ENCODE results near the gene ZNRF3. TPM values are rescaled to one million over a fixed set of nuclear protein-coding genes. Genes with fewer than 3 reads are reported as not detected.

ZNRF3 gene
- polyA plus RNA-seq, 1 donor (not counting 4 experiments of a cell fraction or from before 2014, with no cell fraction given) = 2.6 TPM

- dilution Hi-C loops (cut with MboI; ENCODE audit: extremely low pct_ligation_motif_present, low sequenced_read_pairs) = loop anchor here (10.0 kb wide), 1 partner anchor 166 kb away; no protein-coding TSS in a partner anchor
- no peaks in the 10 kb centered on the region for H3K79me2 ChIP-seq (ENCODE audit: control insufficient read depth, insufficient read depth, low read length)
- no peak for FAIRE-seq
- H3K4me3 ChIP-seq (ENCODE audit: control insufficient read depth in 2 of 3, extremely low read depth in 1 of 3, insufficient read depth in 2 of 3, low read depth in 1 of 3, low read length in 3 of 3) = no peak overlapping the region
- H3K27ac ChIP-seq (ENCODE audit: control insufficient read depth, insufficient read depth, low read length) = no peak overlapping the region
- H3K36me3 ChIP-seq (ENCODE audit: control insufficient read depth in 2 of 2, extremely low read depth in 1 of 2, insufficient read depth in 2 of 2, low read length in 2 of 2) = no peaks in the 10 kb centered on the region
- TF ChIP-seq EZH2 (IDR thresholded peaks at IDR 0.05; ENCODE audit: low read length) = no peak
- TF ChIP-seq CTCF (optimal IDR thresholded peaks at IDR 0.05 in 1 of 3, IDR thresholded peaks at IDR 0.05 in 1 of 3, conservative IDR thresholded peaks at IDR 0.05 in 1 of 3; ENCODE audit: extremely low read depth in 1 of 3, insufficient read depth in 2 of 3, low read length in 3 of 3) = no peak
- no peaks in the 10 kb centered on the region for H3K9me1 ChIP-seq (ENCODE audit: control insufficient read depth, extremely low read depth, insufficient read depth, low read length)
- no peak overlapping the region for H2AFZ ChIP-seq (ENCODE audit: control insufficient read depth, low read length)
- no peaks in the 10 kb centered on the region for H3K27me3 ChIP-seq (ENCODE audit: control insufficient read depth, extremely low read depth, insufficient read depth, low read length)
- H3K4me2 ChIP-seq (ENCODE audit: control insufficient read depth, extremely low read depth, insufficient read depth, low read depth, low read length) = no peak overlapping the region
- H4K20me1 ChIP-seq (ENCODE audit: control insufficient read depth, extremely low read depth, insufficient read depth, low read length) = no peaks in the 10 kb centered on the region
- H3K9ac ChIP-seq (ENCODE audit: control insufficient read depth, extremely low read depth, insufficient read depth, low read length) = no peak overlapping the region
- peaks cover 12% of the 10 kb centered on the region for H3K4me1 ChIP-seq (ENCODE audit: control insufficient read depth, extremely low read depth, insufficient read depth, low read length)
- no peak for DNase-seq (ENCODE audit: low read depth, low spot score)
- no peaks in the 10 kb centered on the region for H3K9me3 ChIP-seq (ENCODE audit: control insufficient read depth, low read depth, low read length)
These were observed 117.3 kb downstream of the ZNRF3 start for GRCh38 chr22:29000641-29001040.

GRCh38 chr22:29002603-29003002, 119.2 kb downstream of the ZNRF3 start:
- H3K9me1 ChIP-seq (ENCODE audit: control insufficient read depth, extremely low read depth, insufficient read depth, low read length) = no peaks in the 10 kb centered on the region

More at GRCh38 chr22:29002603-29003002, 119.2 kb downstream of the ZNRF3 start:
- Histone ChIP-seq H3K27ac (ENCODE audit: control insufficient read depth, insufficient read depth, low read length) (no peak overlapping the region), H2AFZ (ENCODE audit: control insufficient read depth, low read length) (no peak overlapping the region), H3K9me3 (ENCODE audit: control insufficient read depth, low read depth, low read length) (no peaks in the 10 kb centered on the region), H4K20me1 (ENCODE audit: control insufficient read depth, extremely low read depth, insufficient read depth, low read length) (no peaks in the 10 kb centered on the region), H3K9ac (ENCODE audit: control insufficient read depth, extremely low read depth, insufficient read depth, low read length) (no peak overlapping the region), H3K36me3 (ENCODE audit: control insufficient read depth in 2 of 2, extremely low read depth in 1 of 2, insufficient read depth in 2 of 2, low read length in 2 of 2) (no peaks in the 10 kb centered on the region), H3K4me2 (ENCODE audit: control insufficient read depth, extremely low read depth, insufficient read depth, low read depth, low read length) (no peak overlapping the region), H3K4me1 (ENCODE audit: control insufficient read depth, extremely low read depth, insufficient read depth, low read length) (peaks cover 12% of the 10 kb centered on the region), H3K27me3 (ENCODE audit: control insufficient read depth, extremely low read depth, insufficient read depth, low read length) (no peaks in the 10 kb centered on the region), H3K79me2 (ENCODE audit: control insufficient read depth, insufficient read depth, low read length) (no peaks in the 10 kb centered on the region), H3K4me3 (ENCODE audit: control insufficient read depth in 2 of 3, extremely low read depth in 1 of 3, insufficient read depth in 2 of 3, low read depth in 1 of 3, low read length in 3 of 3) (no peak overlapping the region)
- TF ChIP-seq CTCF (optimal IDR thresholded peaks at IDR 0.05 in 1 of 3, IDR thresholded peaks at IDR 0.05 in 1 of 3, conservative IDR thresholded peaks at IDR 0.05 in 1 of 3; ENCODE audit: extremely low read depth in 1 of 3, insufficient read depth in 2 of 3, low read length in 3 of 3) (no peak), EZH2 (IDR thresholded peaks at IDR 0.05; ENCODE audit: low read length) (no peak)
- FAIRE-seq = no peak
- no peak for DNase-seq (ENCODE audit: low read depth, low spot score)
- dilution Hi-C loops (cut with MboI; ENCODE audit: extremely low pct_ligation_motif_present, low sequenced_read_pairs) = loop anchor here (10.0 kb wide), 1 partner anchor 168 kb away; no protein-coding TSS in a partner anchor
